Measurements from ENCODE around the gene MYL6.
"Not testable (repeated sequence)": the region's sequence is repeated elsewhere in the genome, so short reads cannot be mapped to it uniquely, and the experiment has no call there.

The MYL6 gene

DNA sequence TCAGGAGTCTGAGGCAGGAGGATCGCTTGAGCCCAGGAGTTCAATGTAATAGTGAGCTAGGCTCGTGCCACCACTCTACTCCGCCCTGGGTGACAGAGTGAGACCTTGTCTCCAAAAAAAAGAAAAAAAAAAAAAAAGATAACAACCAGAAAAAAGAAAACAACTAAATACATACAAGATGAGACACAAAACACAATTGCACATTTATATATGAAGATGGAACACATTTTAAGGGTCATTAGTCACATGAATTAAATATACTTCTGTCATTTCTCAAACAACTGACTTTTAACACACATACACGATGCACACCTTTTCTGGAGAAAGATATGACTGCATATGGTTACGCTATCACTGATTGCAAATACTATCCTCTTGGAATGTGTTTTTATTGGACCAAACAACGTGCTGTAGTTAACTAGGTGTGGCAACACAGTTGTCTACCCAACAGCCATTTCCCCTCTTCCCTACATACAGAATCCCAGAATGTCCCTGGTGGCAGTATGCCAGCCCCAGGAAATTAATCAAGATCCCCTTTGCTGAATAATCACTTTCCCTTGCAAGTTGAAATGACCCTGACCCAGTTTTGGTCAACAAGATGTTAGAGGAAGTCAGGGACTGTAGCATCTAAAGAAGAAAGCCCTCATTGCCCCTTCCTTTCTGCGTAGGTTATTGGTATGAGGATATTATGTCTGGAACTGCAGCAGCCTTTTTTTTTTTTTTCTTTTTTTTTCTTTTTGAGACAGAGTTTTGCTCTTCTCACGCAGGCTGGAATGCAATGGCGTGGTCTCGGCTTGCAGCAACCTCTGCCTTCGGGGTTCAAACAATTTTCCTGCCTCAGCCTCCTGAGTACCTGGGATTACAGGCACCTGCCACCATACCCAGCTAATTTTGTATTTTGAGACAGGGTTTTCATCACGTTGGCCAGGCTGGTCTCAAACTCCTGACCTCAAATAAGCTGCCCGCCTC lies 11.4 kb upstream of the MYL6 start:
- Mint-ChIP-seq H3K4me1 (peaks cover 41% of the 10 kb centered on the region), H3K9me3 (no peaks in the 10 kb centered on the region), H3K4me3 (no peak overlapping the region), H3K27ac (no peak overlapping the region), H3K36me3 (peaks cover 66% of the 10 kb centered on the region)
- ATAC-seq (no peak), DNase-seq (ENCODE audit: low spot score in 2 of 2) (no peak)

DNA sequence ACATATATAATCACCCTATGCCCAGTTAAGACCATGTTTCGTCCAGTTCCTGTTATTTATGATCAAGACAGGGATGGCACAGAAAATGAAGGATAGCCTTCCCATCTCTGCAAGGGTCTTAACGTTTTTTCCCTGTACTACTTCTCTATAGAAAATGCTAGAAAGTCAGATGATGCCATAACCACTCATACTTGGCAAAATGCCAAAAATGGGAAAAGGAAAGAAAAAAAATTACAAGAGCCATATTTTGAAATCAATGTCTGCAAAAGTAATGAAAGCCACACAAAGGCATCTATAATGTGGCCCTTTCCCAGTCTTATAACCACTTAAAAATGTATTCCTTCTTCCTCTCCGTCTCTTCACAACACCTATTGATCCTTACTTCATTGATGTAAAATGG lies 7.6 kb upstream of the MYL6 start:
- H3K36me3 Mint-ChIP-seq, result peaks cover 50% of the 10 kb centered on the region
- DNase-seq (ENCODE audit: low spot score in 2 of 2) (no peak), ATAC-seq (no peak)
- H3K27ac Mint-ChIP-seq, result peak overlapping the region; percentile 98
- peaks cover 58% of the 10 kb centered on the region for H3K4me1 Mint-ChIP-seq
- no peaks in the 10 kb centered on the region for H3K9me3 Mint-ChIP-seq
- peak overlapping the region; percentile 87 for H3K4me3 Mint-ChIP-seq

DNA sequence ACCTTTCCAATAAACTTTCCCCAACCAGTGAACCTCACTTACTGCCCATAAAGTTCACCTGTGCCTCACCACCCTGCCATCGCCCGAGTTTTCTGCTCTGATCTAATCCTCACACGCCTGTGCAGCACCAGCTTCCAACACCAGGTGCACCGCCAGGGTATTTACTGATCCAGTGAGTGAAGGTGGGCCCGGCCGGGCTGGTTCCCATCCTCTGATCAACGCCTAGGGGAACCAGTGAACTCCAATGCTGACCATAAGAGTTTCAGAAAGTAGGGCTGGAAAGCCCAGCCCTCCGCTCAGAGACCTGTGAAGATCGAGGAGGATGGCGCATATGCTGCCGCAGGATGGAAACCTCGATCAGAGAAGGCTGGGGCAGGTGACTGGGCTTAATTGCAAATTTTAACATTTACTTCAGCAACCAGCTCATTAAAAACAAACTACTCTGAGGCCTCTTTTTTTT lies 6.5 kb upstream of the MYL6 start:
- DNase-seq (ENCODE audit: low spot score in 2 of 2) (peak; percentile 41 to 82), ATAC-seq (peak; percentile 78)
- Mint-ChIP-seq H3K27ac (peak overlapping the region; percentile 98), H3K36me3 (peaks cover 53% of the 10 kb centered on the region), H3K4me1 (peaks cover 54% of the 10 kb centered on the region), H3K9me3 (no peaks in the 10 kb centered on the region), H3K4me3 (peak overlapping the region; percentile 87)

GRCh38 chr12:56152132-56152755 lies 5.9 kb upstream of the MYL6 start, which contains the start of gene MYL6B:
TSS of gene MYL6B (plus strand) at chr12:56152587. CDS start at chr12:56153919, 1,332 bp downstream.
- Mint-ChIP-seq H3K9me3 (no peaks in the 10 kb centered on the region), H3K4me3 (peak within 1 kb of the TSS; percentile 87), H3K4me1 (peaks cover 54% of the 10 kb centered on the region), H3K27ac (peak within 1 kb of the TSS; percentile 98), H3K36me3 (peaks cover 58% of the 10 kb centered on the region)
- DNase-seq (ENCODE audit: low spot score in 2 of 2) (peak; percentile 85 to 96), ATAC-seq (peak; percentile 96)

GRCh38 chr12:56152756-56153677 lies 5.1 kb upstream of the MYL6 start:
- H3K36me3 Mint-ChIP-seq, result peaks cover 66% of the 10 kb centered on the region
- peak overlapping the region; percentile 98 for H3K27ac Mint-ChIP-seq
- peak overlapping the region; percentile 87 for H3K4me3 Mint-ChIP-seq
- DNase-seq (ENCODE audit: low spot score in 2 of 2) (no peak), ATAC-seq (no peak)
- H3K4me1 Mint-ChIP-seq, result peaks cover 62% of the 10 kb centered on the region
- H3K9me3 Mint-ChIP-seq, result no peaks in the 10 kb centered on the region

DNA sequence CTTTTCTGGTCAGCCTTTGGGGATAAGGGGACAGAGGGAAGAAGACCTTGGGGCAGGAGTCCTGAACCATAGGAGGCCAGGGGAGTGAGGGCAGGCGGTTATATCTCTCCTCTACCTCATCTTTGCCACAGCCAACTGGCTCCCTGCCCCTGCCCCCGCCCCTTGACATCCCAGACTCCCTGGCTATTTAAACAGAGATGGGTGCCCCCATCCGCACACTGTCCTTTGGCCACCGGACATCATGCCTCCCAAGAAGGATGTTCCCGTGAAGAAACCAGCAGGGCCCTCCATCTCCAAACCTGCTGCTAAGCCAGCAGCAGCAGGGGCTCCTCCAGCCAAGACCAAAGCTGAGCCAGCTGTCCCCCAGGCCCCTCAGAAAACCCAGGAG lies 4.5 kb upstream of the MYL6 start:
- Mint-ChIP-seq H3K27ac (peak overlapping the region; percentile 98), H3K36me3 (peaks cover 72% of the 10 kb centered on the region), H3K9me3 (no peaks in the 10 kb centered on the region), H3K4me3 (peak overlapping the region; percentile 87), H3K4me1 (peaks cover 66% of the 10 kb centered on the region)
- no peak for DNase-seq (ENCODE audit: low spot score in 2 of 2)
- ATAC-seq, result no peak

- Mint-ChIP-seq H3K9me3 (no peaks in the 10 kb centered on the region), H3K36me3 (peaks cover 79% of the 10 kb centered on the region), H3K4me1 (peaks cover 72% of the 10 kb centered on the region), H3K27ac (peak overlapping the region; percentile 98), H3K4me3 (no peak overlapping the region)
- DNase-seq (ENCODE audit: low spot score in 2 of 2) (no peak), ATAC-seq (no peak)
Measured at GRCh38 chr12:56154246-56154771, 3.9 kb upstream of the MYL6 start.

GRCh38 chr12:56154818-56155217 lies 3.3 kb upstream of the MYL6 start:
- DNase-seq (ENCODE audit: low spot score in 2 of 2) (no peak), ATAC-seq (no peak)
- H3K4me1 Mint-ChIP-seq, result peaks cover 77% of the 10 kb centered on the region
- peak overlapping the region; percentile 98 for H3K27ac Mint-ChIP-seq
- no peaks in the 10 kb centered on the region for H3K9me3 Mint-ChIP-seq
- H3K4me3 Mint-ChIP-seq, result no peak overlapping the region
- peaks cover 82% of the 10 kb centered on the region for H3K36me3 Mint-ChIP-seq

DNA sequence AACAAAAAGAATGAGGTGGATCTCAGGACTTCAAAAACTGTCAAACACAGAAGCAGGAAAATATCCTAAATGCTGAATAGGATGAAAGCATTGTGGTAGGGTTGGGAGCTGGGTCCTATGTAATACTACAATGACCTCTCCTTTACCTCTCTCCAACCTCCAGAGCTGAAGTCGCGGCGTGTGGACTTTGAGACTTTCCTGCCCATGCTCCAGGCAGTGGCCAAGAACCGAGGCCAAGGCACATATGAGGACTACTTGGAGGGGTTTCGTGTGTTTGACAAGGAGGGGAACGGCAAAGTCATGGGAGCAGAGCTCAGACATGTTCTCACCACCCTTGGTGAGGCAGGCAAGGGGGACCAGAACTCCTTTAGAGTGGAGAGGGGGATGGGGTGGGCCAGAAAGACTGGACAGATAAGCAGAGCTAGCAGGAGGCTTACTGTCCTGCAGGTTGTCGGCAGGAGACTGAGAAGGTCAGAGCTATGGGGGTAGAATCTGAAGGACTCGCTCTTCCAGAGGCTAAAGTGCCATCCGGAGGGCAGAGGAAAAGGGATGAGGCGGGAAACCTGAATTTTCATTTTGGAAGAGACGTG lies 2.8 kb upstream of the MYL6 start:
- Mint-ChIP-seq H3K4me1 (peaks cover 79% of the 10 kb centered on the region), H3K9me3 (no peaks in the 10 kb centered on the region), H3K27ac (peak overlapping the region; percentile 98), H3K36me3 (peaks cover 82% of the 10 kb centered on the region), H3K4me3 (peak overlapping the region; percentile 6)
- ATAC-seq, result no peak
- no peak for DNase-seq (ENCODE audit: low spot score in 2 of 2)

GRCh38 chr12:56156464-56157200 lies 1.5 kb upstream of the MYL6 start:
- Mint-ChIP-seq H3K36me3 (peaks cover 82% of the 10 kb centered on the region), H3K27ac (peak overlapping the region; percentile 98), H3K4me1 (peaks cover 79% of the 10 kb centered on the region), H3K4me3 (peak overlapping the region; percentile 97)
- not testable (repeated sequence) for ATAC-seq; H3K9me3 Mint-ChIP-seq; DNase-seq (ENCODE audit: low spot score in 2 of 2)

DNA sequence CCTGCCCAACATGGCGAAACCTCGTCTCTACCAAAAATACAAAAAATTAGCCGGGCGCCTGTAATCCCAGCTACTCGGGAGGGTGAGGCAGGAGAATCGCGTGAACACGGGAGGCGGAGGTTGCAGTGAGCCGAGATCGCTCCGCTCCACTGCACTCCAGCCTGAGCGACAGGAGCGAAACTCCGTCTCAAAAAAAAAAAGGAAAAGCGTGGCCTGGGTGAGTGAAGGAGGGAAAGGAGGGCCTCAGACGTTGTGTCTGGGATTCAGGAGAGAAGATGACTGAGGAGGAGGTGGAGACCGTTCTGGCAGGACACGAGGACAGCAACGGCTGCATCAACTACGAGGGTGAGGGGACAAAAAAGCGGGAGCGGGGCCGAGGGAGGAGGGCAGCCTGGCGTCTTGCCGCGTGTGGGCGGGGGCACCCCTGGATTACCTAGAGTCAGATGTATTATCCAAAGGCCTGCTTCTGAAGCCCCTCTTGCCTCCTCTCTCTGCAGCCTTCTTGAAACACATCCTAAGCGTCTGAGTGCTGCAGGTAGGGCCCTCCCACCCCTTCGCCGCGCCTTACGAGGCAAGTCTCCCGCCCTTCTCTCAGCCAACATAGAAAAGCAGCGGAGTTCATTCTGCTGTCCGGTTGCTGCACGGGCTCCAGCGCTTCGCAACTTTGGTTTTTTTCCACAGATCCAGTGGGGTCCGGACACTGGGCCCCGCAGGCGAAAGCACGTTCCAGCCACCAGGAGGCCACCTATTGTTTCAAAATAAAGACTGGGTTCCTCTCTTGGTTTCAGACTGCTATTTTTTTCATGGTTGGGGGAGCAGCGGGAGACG lies 744 bp upstream of the MYL6 start:
- peaks cover 81% of the 10 kb centered on the region for H3K4me1 Mint-ChIP-seq
- H3K27ac Mint-ChIP-seq, result peak overlapping the region; percentile 98
- ATAC-seq, result peak; percentile 56
- peaks cover 83% of the 10 kb centered on the region for H3K36me3 Mint-ChIP-seq
- peak overlapping the region; percentile 97 for H3K4me3 Mint-ChIP-seq
- H3K9me3 Mint-ChIP-seq, result no peaks in the 10 kb centered on the region
- peak in 1 of 2 donors; percentile 79 for DNase-seq (ENCODE audit: low spot score in 2 of 2)

- ATAC-seq (no peak), DNase-seq (ENCODE audit: low spot score in 2 of 2) (no peak)
- peak overlapping the region; percentile 97 for H3K4me3 Mint-ChIP-seq
- H3K27ac Mint-ChIP-seq, result peak overlapping the region; percentile 98
- H3K9me3 Mint-ChIP-seq, result no peaks in the 10 kb centered on the region
- H3K4me1 Mint-ChIP-seq, result peaks cover 70% of the 10 kb centered on the region
- H3K36me3 Mint-ChIP-seq, result peaks cover 98% of the 10 kb centered on the region
Measured at GRCh38 chr12:56158926-56159461, 835 bp downstream of the MYL6 start.
